SU-DHL-6 (cell line): ENCODE measurements around the gene MSTO1.
"Not testable (repeated sequence)": the region's sequence is repeated elsewhere in the genome, so short reads cannot be mapped to it uniquely, and the experiment has no call there.

Experiments
- H2AFZ ChIP-seq: fragments of 200-600 bp; sonication (generic); 2 replicates; pipeline ENCODE4 v1.6.1; 2014; ENCODE audit warnings: low read depth, mild to moderate bottlenecking, moderate library complexity, mixed read lengths, antibody characterized with exemption, low read length; ENCODE audit not compliant: severe bottlenecking
- H3F3A ChIP-seq: fragments of 200-600 bp; shearing (Covaris generic); 2 replicates; pipeline ENCODE4 v1.6.0; 2016; ENCODE audit warnings: antibody characterized with exemption, mild to moderate bottlenecking; ENCODE audit not compliant: insufficient read depth
- H3K27ac ChIP-seq: fragments of 200-600 bp; sonication (generic); 2 replicates; pipeline ENCODE4 v1.5.1; 2016; ENCODE audit warnings: low read depth, mild to moderate bottlenecking, low read length, moderate library complexity, mixed read lengths
- H3K27me3 ChIP-seq: fragments of 200-600 bp; sonication (generic), shearing (Covaris generic); 2 replicates; pipeline ENCODE4 v1.6.0; 2014; ENCODE audit warnings: mild to moderate bottlenecking, low read length
- H3K36me3 ChIP-seq: fragments of 200-600 bp; sonication (generic); 2 replicates; pipeline ENCODE4 v1.6.1; 2014; ENCODE audit warnings: mild to moderate bottlenecking, low read length, mixed read lengths
- H3K4me2 ChIP-seq: fragments of 300-600, 200-600 bp; shearing (Covaris generic), sonication (generic); 2 replicates; pipeline ENCODE4 v1.6.0; 2014; ENCODE audit warnings: low read length, low read depth, mild to moderate bottlenecking; ENCODE audit not compliant: poor library complexity, severe bottlenecking
- H3K4me3 ChIP-seq: fragments of 200-600 bp; sonication (generic); 2 replicates; pipeline ENCODE4 v1.5.1; 2014; ENCODE audit warnings: antibody characterized with exemption, low read length, mild to moderate bottlenecking, mixed read lengths; ENCODE audit not compliant: insufficient read depth, poor library complexity, severe bottlenecking
- H3K79me2 ChIP-seq: fragments of 200-600 bp; sonication (generic); 2 replicates; pipeline ENCODE4 v1.6.1; 2014; ENCODE audit warnings: mild to moderate bottlenecking, low read length, moderate library complexity; ENCODE audit not compliant: insufficient read depth
- H3K9ac ChIP-seq: fragments of 200-600 bp; sonication (generic); 2 replicates; pipeline ENCODE4 v1.7.0; 2014; ENCODE audit warnings: mild to moderate bottlenecking, low read length
- H3K9me2 ChIP-seq: fragments of 200-600 bp; sonication (generic); replicated peaks from 2 replicates; pipeline ENCODE4 v1.6.1; 2014; ENCODE audit warnings: low read length; ENCODE audit not compliant: insufficient read depth
- H3K9me3 ChIP-seq: fragments of 200-600 bp; sonication (generic); 2 replicates; pipeline ENCODE4 v1.6.1; 2014; ENCODE audit warnings: low read length, mixed read lengths; ENCODE audit not compliant: insufficient read depth
- H4K20me1 ChIP-seq: fragments of 200-600 bp; sonication (generic); 2 replicates; pipeline ENCODE4 v1.6.1; 2014; ENCODE audit warnings: low read depth, mild to moderate bottlenecking, antibody characterized with exemption, low read length, moderate library complexity, mixed read lengths
- EZH2phosphoT487 ChIP-seq: fragments of 200-600 bp; sonication (generic), shearing (Covaris generic); conservative IDR thresholded peaks from 2 replicates; pipeline ENCODE4 v1.6.1; 2018; ENCODE audit warnings: mild to moderate bottlenecking, antibody characterized with exemption, low read length, moderate library complexity, mixed read lengths
- TF ChIP-seq, protein P1 (sequence below): fragments of 200-600 bp; sonication (generic); IDR thresholded peaks from one replicate; pipeline ENCODE4 v1.5.1; 2017; ENCODE audit warnings: antibody characterized with exemption, mild to moderate bottlenecking, low read length, moderate library complexity; ENCODE audit not compliant: insufficient read depth, poor library complexity, severe bottlenecking

The MSTO1 gene

DNA sequence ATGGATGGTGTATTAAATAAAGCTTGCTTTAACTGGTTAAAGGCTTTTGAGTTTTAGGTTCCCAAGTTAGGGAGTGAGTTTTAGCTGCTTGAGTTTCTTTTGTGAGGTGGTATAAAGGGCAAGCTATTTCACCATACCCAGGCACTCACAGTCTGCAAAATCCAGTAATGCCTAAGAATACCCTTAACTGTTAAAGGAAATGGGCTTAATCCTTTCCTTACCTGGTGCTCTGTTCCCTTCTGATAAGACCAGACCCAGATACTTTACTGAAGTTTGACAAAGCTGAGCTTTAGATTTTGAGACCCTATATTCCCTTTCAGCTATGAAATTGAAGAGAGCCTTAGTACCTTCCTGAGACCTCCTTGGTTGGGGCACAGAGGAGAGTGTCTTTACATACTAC is 30.3 kb downstream of the MSTO1 start:
- Histone ChIP-seq H3K9me2 (no peaks in the 10 kb centered on the region), H3K79me2 (no peaks in the 10 kb centered on the region), H4K20me1 (no peaks in the 10 kb centered on the region), H2AFZ (no peak overlapping the region), H3K27me3 (no peaks in the 10 kb centered on the region), H3K9ac (no peak overlapping the region), H3K9me3 (peaks cover 17% of the 10 kb centered on the region; the same call in 1 of the 2 replicates), H3K4me2 (no peak overlapping the region), H3K4me3 (no peak overlapping the region), H3K27ac (no peak overlapping the region), H3K36me3 (no peaks in the 10 kb centered on the region), H3F3A (no peaks in the 10 kb centered on the region)
- TF ChIP-seq, protein P1, sequence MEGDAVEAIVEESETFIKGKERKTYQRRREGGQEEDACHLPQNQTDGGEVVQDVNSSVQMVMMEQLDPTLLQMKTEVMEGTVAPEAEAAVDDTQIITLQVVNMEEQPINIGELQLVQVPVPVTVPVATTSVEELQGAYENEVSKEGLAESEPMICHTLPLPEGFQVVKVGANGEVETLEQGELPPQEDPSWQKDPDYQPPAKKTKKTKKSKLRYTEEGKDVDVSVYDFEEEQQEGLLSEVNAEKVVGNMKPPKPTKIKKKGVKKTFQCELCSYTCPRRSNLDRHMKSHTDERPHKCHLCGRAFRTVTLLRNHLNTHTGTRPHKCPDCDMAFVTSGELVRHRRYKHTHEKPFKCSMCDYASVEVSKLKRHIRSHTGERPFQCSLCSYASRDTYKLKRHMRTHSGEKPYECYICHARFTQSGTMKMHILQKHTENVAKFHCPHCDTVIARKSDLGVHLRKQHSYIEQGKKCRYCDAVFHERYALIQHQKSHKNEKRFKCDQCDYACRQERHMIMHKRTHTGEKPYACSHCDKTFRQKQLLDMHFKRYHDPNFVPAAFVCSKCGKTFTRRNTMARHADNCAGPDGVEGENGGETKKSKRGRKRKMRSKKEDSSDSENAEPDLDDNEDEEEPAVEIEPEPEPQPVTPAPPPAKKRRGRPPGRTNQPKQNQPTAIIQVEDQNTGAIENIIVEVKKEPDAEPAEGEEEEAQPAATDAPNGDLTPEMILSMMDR, result no peak
- no peak for TF ChIP-seq EZH2phosphoT487

- H3F3A ChIP-seq, H3K4me2 ChIP-seq, H3K27ac ChIP-seq, H3K36me3 ChIP-seq, H3K4me3 ChIP-seq, H3K9ac ChIP-seq, H3K79me2 ChIP-seq, H4K20me1 ChIP-seq, H3K9me2 ChIP-seq, H3K27me3 ChIP-seq, H2AFZ ChIP-seq: not testable (repeated sequence)
- peaks cover 17% of the 10 kb centered on the region; the same call in 1 of the 2 replicates for H3K9me3 ChIP-seq
These were observed 32.7 kb downstream of the MSTO1 start for GRCh38 chr1:155642559-155643180.

DNA sequence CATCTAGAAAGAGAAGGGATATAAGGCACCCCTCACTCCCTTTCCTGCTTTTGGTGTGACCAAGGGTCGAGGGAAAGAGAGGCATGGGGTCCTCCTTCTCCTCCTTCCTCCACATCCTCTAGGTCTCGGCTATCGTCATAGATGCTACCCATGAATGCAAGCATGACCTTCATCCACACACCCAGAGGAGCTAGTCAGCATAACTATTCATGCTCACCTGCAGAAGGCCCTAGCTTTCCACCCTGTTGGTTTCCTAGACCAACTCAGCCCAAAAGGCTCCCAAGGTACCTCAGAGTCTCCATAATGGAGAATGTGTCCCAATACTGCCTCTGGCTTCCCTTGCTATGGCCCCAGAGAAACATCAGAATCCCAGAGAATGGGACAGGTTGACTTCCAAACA is 33.2 kb downstream of the MSTO1 start:
- H3K27me3 ChIP-seq, result no peaks in the 10 kb centered on the region
- H3K79me2 ChIP-seq, result no peaks in the 10 kb centered on the region
- no peak overlapping the region for H3K9ac ChIP-seq
- H3K4me2 ChIP-seq, result no peak overlapping the region
- H3K9me3 ChIP-seq, result peaks cover 17% of the 10 kb centered on the region; the same call in 1 of the 2 replicates
- H3K9me2 ChIP-seq, result no peaks in the 10 kb centered on the region
- no peaks in the 10 kb centered on the region for H4K20me1 ChIP-seq
- H3K27ac ChIP-seq, result no peak overlapping the region
- no peaks in the 10 kb centered on the region for H3K36me3 ChIP-seq
- H3F3A ChIP-seq, result no peaks in the 10 kb centered on the region
- H3K4me3 ChIP-seq, result no peak overlapping the region
- no peak overlapping the region for H2AFZ ChIP-seq
- no peak for TF ChIP-seq EZH2phosphoT487
- TF ChIP-seq, protein P1, result no peak

DNA sequence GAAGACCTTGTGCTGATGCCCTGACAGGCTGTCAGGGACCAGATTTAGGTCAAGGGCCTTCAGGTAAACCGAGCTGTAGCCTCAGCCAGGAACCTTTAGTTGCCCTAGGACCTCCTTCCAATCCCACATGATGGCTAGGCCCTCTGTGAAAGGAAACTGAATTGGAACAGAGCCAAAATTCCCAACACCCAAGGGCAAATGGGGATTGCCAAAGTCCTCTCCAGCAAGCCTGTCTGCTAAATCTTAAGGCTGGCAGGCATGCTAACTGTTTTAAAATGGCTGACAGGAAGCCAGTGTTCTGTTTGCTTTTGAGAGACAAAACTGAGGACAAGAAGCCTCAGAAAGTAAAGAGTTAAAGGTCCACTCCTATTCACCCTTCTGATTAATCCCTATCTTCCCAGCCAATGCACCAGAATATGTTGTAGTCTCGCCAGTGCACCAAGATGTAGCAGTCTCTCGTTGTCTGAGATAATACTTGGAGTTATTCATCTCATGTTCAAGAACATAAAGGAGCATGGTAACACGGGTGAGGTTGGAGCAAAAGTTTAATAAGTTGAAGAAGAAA is 35.1 kb downstream of the MSTO1 start:
- Histone ChIP-seq H3K27me3 (no peaks in the 10 kb centered on the region), H3K9me2 (no peaks in the 10 kb centered on the region), H4K20me1 (no peaks in the 10 kb centered on the region), H2AFZ (no peak overlapping the region), H3K9me3 (peaks cover 17% of the 10 kb centered on the region; the same call in 1 of the 2 replicates), H3K79me2 (no peaks in the 10 kb centered on the region), H3K9ac (no peak overlapping the region), H3K4me3 (no peak overlapping the region), H3K4me2 (no peak overlapping the region), H3F3A (no peaks in the 10 kb centered on the region), H3K27ac (no peak overlapping the region), H3K36me3 (no peaks in the 10 kb centered on the region)
- TF ChIP-seq, protein P1, result no peak
- TF ChIP-seq EZH2phosphoT487, result no peak
